ENCODE data around the gene RPS6KL1.

The RPS6KL1 gene

GRCh38 chr14:74917646-74918081, 5.4 kb downstream of the RPS6KL1 start:
- Histone ChIP-seq H3K9me3 (ENCODE audit: insufficient read depth, low read depth, low read length) (no peaks in the 10 kb centered on the region), H3K79me2 (ENCODE audit: insufficient read depth, low read length) (no peaks in the 10 kb centered on the region)

DNA sequence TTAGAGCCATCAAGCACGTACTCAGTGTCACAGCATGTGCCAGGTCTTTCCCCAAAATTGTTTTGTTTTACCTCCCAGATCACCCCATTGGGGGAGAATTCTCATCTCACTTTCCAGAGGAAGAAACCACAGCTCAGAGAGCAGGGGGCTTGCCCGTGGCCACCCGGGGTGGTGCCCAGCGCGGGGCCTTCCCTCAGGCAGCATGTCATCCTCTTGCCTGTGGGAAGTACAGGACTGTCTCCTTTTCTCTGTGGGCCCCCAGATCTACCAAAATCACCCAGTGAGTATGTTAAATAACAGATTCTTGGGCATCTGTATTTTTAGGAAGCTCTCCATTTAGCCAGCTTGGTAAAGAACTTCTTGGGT, 5.9 kb downstream of the RPS6KL1 start:
- Histone ChIP-seq H3K4me2 (ENCODE audit: low read depth, low read length, poor library complexity, severe bottlenecking) (no peak overlapping the region), H3K36me3 (ENCODE audit: insufficient read depth, low read length) (no peaks in the 10 kb centered on the region), H3K27me3 (ENCODE audit: insufficient read depth, low read length, poor library complexity, severe bottlenecking) (no peaks in the 10 kb centered on the region), H3K4me3 (ENCODE audit: low read length, poor library complexity, severe bottlenecking) (no peak overlapping the region), H3K4me1 (ENCODE audit: insufficient read depth, low read length, poor library complexity, severe bottlenecking) (no peaks in the 10 kb centered on the region), H3K9me3 (ENCODE audit: insufficient read depth, low read depth, low read length) (no peaks in the 10 kb centered on the region), H3K9ac (ENCODE audit: low read depth, low read length, poor library complexity, severe bottlenecking) (no peak overlapping the region), H3F3A (ENCODE audit: low read depth) (no peaks in the 10 kb centered on the region), H3K79me2 (ENCODE audit: insufficient read depth, low read length) (no peaks in the 10 kb centered on the region), H4K20me1 (ENCODE audit: insufficient read depth, low read length, poor library complexity, severe bottlenecking) (no peaks in the 10 kb centered on the region), H2AFZ (ENCODE audit: low read length) (no peak overlapping the region), H3K9me2 (replicated peaks; ENCODE audit: low read depth, low read length) (no peaks in the 10 kb centered on the region)
- no peak for TF ChIP-seq EZH2phosphoT487 (IDR thresholded peaks at IDR 0.05; ENCODE audit: borderline replicate concordance)
- TF ChIP-seq, protein P1, sequence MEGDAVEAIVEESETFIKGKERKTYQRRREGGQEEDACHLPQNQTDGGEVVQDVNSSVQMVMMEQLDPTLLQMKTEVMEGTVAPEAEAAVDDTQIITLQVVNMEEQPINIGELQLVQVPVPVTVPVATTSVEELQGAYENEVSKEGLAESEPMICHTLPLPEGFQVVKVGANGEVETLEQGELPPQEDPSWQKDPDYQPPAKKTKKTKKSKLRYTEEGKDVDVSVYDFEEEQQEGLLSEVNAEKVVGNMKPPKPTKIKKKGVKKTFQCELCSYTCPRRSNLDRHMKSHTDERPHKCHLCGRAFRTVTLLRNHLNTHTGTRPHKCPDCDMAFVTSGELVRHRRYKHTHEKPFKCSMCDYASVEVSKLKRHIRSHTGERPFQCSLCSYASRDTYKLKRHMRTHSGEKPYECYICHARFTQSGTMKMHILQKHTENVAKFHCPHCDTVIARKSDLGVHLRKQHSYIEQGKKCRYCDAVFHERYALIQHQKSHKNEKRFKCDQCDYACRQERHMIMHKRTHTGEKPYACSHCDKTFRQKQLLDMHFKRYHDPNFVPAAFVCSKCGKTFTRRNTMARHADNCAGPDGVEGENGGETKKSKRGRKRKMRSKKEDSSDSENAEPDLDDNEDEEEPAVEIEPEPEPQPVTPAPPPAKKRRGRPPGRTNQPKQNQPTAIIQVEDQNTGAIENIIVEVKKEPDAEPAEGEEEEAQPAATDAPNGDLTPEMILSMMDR (conservative IDR thresholded peaks at IDR 0.05; ENCODE audit: low read length), result no peak

More at GRCh38 chr14:74917646-74918081, 5.4 kb downstream of the RPS6KL1 start:
- H4K20me1 ChIP-seq (ENCODE audit: insufficient read depth, low read length, poor library complexity, severe bottlenecking), result no peaks in the 10 kb centered on the region
- no peaks in the 10 kb centered on the region for H3K27me3 ChIP-seq (ENCODE audit: insufficient read depth, low read length, poor library complexity, severe bottlenecking)
- no peak overlapping the region for H3K4me3 ChIP-seq (ENCODE audit: low read length, poor library complexity, severe bottlenecking)
- H2AFZ ChIP-seq (ENCODE audit: low read length), result no peak overlapping the region
- H3K9me2 ChIP-seq (replicated peaks; ENCODE audit: low read depth, low read length), result no peaks in the 10 kb centered on the region
- H3K4me2 ChIP-seq (ENCODE audit: low read depth, low read length, poor library complexity, severe bottlenecking), result no peak overlapping the region
- no peaks in the 10 kb centered on the region for H3F3A ChIP-seq (ENCODE audit: low read depth)
- no peaks in the 10 kb centered on the region for H3K36me3 ChIP-seq (ENCODE audit: insufficient read depth, low read length)
- H3K9ac ChIP-seq (ENCODE audit: low read depth, low read length, poor library complexity, severe bottlenecking), result no peak overlapping the region
- no peak for TF ChIP-seq EZH2phosphoT487 (IDR thresholded peaks at IDR 0.05; ENCODE audit: borderline replicate concordance)
- TF ChIP-seq, protein P1 (conservative IDR thresholded peaks at IDR 0.05; ENCODE audit: low read length), result no peak
- no peaks in the 10 kb centered on the region for H3K4me1 ChIP-seq (ENCODE audit: insufficient read depth, low read length, poor library complexity, severe bottlenecking)

- H3K9me3 ChIP-seq (ENCODE audit: insufficient read depth, low read depth, low read length), result no peaks in the 10 kb centered on the region
- H3K36me3 ChIP-seq (ENCODE audit: insufficient read depth, low read length), result no peaks in the 10 kb centered on the region
- no peaks in the 10 kb centered on the region for H3F3A ChIP-seq (ENCODE audit: low read depth)
- H3K9ac ChIP-seq (ENCODE audit: low read depth, low read length, poor library complexity, severe bottlenecking), result no peak overlapping the region
- H3K4me1 ChIP-seq (ENCODE audit: insufficient read depth, low read length, poor library complexity, severe bottlenecking), result no peaks in the 10 kb centered on the region
- no peaks in the 10 kb centered on the region for H3K79me2 ChIP-seq (ENCODE audit: insufficient read depth, low read length)
- TF ChIP-seq, protein P1 (conservative IDR thresholded peaks at IDR 0.05; ENCODE audit: low read length), result no peak
- TF ChIP-seq EZH2phosphoT487 (IDR thresholded peaks at IDR 0.05; ENCODE audit: borderline replicate concordance), result no peak
- H3K27me3 ChIP-seq (ENCODE audit: insufficient read depth, low read length, poor library complexity, severe bottlenecking), result no peaks in the 10 kb centered on the region
- H4K20me1 ChIP-seq (ENCODE audit: insufficient read depth, low read length, poor library complexity, severe bottlenecking), result no peaks in the 10 kb centered on the region
- H3K9me2 ChIP-seq (replicated peaks; ENCODE audit: low read depth, low read length), result no peaks in the 10 kb centered on the region
- no peak overlapping the region for H3K4me2 ChIP-seq (ENCODE audit: low read depth, low read length, poor library complexity, severe bottlenecking)
- H2AFZ ChIP-seq (ENCODE audit: low read length), result no peak overlapping the region
- no peak overlapping the region for H3K4me3 ChIP-seq (ENCODE audit: low read length, poor library complexity, severe bottlenecking)
Observed at GRCh38 chr14:74915826-74916225, 7.2 kb downstream of the RPS6KL1 start.

Data from Loucy (cell line).